GM12874 (cell line): ENCODE data around the gene SLC12A8.

Source experiments
- CTCF ChIP-seq: IDR thresholded peaks from 2 replicates; pipeline ENCODE4 v1.5.1; 2011; ENCODE audit warnings: low read depth, mild to moderate bottlenecking, control low read depth, low read length, moderate library complexity; ENCODE audit not compliant: insufficient read depth

Gene SLC12A8

GRCh38 chr3:125062904-125063618 lies 149.5 kb downstream of the SLC12A8 start:
- TF ChIP-seq CTCF: no peak

- no peak for TF ChIP-seq CTCF
These were observed 150.9 kb downstream of the SLC12A8 start for GRCh38 chr3:125061646-125062045.

- TF ChIP-seq CTCF: no peak
These were observed 151.4 kb downstream of the SLC12A8 start for GRCh38 chr3:125061170-125061569.

GRCh38 chr3:125059488-125060245 lies 152.9 kb downstream of the SLC12A8 start:
- TF ChIP-seq CTCF: no peak

GRCh38 chr3:125058959-125059358 lies 153.6 kb downstream of the SLC12A8 start:
- TF ChIP-seq CTCF: no peak

- TF ChIP-seq CTCF: no peak
These were observed 154.0 kb downstream of the SLC12A8 start for GRCh38 chr3:125058529-125058928.

GRCh38 chr3:125057186-125057850 lies 155.2 kb downstream of the SLC12A8 start:
- no peak for TF ChIP-seq CTCF
